ENCODE measurements around the gene TIMM50.

GRCh38 chr19:39479916-39480315 lies 722 bp upstream of the TIMM50 start:
- TF ChIP-seq EZH2phosphoT487 (IDR thresholded peaks at IDR 0.05; ENCODE audit: low read depth): no peak
- TF ChIP-seq CTCF (IDR thresholded peaks at IDR 0.05; ENCODE audit: low read depth, low read length): no peak

All from OCI-LY3 (cell line).